ENCODE measurements around the gene LAMB1.

DNA sequence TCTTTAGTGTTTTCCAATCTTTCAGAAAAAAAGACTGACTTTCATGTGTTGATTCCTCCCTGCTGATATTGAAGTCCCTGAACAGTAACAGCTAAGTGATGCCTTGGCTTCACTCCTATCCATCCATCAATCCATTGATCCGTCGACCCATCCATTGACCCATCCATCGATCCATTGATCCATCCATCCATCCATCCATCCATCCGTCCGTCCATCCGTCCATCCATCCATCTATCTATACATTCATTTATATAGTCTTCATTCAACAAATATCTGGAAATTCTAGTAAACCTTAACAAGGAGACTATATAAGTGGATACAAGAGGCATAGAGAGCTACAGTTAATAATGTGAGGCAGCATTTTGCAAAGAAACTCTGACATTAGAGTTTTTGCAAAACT is 21.6 kb upstream of the LAMB1 start:
- TF ChIP-seq, protein P1, sequence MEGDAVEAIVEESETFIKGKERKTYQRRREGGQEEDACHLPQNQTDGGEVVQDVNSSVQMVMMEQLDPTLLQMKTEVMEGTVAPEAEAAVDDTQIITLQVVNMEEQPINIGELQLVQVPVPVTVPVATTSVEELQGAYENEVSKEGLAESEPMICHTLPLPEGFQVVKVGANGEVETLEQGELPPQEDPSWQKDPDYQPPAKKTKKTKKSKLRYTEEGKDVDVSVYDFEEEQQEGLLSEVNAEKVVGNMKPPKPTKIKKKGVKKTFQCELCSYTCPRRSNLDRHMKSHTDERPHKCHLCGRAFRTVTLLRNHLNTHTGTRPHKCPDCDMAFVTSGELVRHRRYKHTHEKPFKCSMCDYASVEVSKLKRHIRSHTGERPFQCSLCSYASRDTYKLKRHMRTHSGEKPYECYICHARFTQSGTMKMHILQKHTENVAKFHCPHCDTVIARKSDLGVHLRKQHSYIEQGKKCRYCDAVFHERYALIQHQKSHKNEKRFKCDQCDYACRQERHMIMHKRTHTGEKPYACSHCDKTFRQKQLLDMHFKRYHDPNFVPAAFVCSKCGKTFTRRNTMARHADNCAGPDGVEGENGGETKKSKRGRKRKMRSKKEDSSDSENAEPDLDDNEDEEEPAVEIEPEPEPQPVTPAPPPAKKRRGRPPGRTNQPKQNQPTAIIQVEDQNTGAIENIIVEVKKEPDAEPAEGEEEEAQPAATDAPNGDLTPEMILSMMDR (IDR thresholded peaks at IDR 0.05; ENCODE audit: insufficient read depth, low read length) = no peak
- no peak for TF ChIP-seq POLR2AphosphoS5 (IDR thresholded peaks at IDR 0.05; ENCODE audit: low read depth)

Data from HL-60 (cell line).